ENCODE results near the gene NHSL2.
A peak's percentile ranks its signal among the peaks of the same experiment; 100 is the strongest.
"Not testable (repeated sequence)": the region's sequence is repeated elsewhere in the genome, so short reads cannot be mapped to it uniquely, and the experiment has no call there.

The NHSL2 gene

DNA sequence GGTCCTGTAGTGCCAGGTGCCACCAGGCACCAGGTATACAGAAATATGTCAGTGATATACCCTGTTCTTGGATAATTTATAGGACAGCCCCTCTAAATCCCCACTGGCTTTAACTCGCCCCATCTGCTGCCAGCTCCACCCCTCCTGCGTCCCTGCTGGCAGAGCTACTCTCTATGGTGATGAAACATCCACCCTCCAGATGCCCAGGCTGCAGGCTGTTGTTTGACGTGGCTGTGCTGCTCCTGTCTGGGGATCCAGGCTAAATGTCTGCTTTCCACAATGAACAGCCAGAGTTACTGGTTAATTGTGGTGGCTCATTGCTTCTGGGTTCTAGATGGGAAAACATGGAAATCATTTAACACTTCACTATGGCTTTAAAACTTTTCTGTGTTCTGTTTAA, 12.9 kb downstream of the NHSL2 start:
- no peak for DNase-seq (ENCODE audit: low read depth)

GRCh38 chrX:71927040-71927439, 16.4 kb downstream of the NHSL2 start:
- no peak for DNase-seq (ENCODE audit: low read depth)

GRCh38 chrX:71928856-71929255, 18.2 kb downstream of the NHSL2 start:
- no peak for DNase-seq (ENCODE audit: low read depth)

GRCh38 chrX:71930298-71930697, 19.7 kb downstream of the NHSL2 start:
- peak; percentile 6 for DNase-seq (ENCODE audit: low read depth)

- DNase-seq (ENCODE audit: low read depth) = no peak
These were observed 24.8 kb downstream of the NHSL2 start for GRCh38 chrX:71935476-71935875.

DNA sequence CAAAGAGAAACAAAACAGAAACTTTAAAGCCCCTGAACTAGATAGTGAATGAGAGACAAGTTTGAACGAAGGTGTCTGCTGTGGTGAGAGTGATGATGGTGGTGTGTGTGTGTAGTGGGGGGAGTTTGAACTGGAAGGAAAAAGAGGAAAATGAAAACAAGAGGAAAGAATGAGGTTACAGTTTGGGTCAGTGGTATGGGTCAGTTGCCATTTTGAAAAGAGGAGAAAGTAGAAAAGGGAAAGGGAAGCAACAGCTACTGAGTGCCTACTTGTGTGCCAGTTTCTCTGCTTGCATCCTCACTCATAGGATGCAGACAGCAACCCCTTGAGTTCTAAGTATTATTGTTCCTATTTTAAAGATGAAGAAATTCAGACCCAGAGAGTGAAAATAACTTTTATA, 26.0 kb downstream of the NHSL2 start:
- DNase-seq (ENCODE audit: low read depth) = no peak

DNA sequence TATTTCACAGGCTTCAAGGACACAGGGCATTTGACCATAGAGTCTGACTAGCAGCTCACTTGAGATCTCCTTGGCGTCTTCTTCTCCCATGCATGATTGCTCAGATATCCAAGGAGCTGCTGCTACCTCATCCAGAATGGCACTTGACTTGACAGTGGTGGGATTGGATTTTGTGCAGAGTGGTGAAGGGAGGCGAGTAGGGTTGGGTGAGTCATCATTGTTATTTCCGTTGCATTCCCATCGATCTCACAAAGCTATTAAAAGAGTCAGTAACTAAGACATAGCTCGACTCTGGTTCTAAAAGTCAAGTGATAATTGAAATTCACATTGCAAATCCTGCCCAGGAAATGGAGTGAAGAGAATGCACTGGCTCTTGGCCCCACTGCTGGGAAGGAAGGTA, 27.7 kb downstream of the NHSL2 start:
- DNase-seq (ENCODE audit: low read depth) = peak; percentile 8

DNA sequence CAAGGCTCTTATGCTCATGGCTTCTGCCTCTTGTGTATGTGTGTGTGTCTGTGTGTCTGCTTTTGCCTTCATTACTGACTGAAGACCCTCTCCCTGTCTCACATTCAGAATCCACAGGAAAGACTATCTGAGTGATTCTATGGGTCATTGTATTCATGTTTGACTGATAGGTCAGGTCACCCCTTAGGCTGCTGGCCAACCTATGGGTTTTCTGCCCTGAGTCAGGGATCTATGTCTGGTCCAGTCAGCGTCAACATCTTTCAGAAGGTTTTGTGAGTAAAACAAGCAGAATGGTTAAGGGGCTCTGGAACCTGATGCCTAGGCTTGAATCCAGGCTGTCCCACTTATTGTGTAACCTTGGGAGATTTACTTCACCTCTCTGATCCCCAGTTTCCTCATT, 30.5 kb downstream of the NHSL2 start:
- DNase-seq (ENCODE audit: low read depth) = peak; percentile 15

DNA sequence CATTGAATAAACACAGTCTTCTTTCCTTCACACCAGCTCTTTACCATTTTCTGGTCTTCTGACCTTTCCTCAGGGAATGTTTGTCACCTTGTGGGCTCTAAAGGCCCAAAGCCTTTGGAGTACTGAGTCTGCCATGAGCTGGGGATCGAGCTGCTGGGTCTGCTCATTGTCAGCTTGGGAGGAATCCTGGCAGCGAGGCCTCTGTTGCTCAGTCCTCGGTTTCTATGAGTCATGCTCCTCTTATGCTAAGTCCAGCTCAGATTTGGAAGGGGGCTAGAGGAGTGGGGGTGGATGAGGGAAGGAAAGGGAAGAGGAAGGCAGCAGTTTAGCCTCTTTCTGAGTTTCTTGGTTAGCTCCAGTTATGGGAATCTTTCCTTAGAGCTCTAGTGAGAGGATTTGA, 31.1 kb downstream of the NHSL2 start:
- DNase-seq (ENCODE audit: low read depth) = peak; percentile 58

- no peak for DNase-seq (ENCODE audit: low read depth)
These were observed 33.7 kb downstream of the NHSL2 start for GRCh38 chrX:71944369-71944768.

DNA sequence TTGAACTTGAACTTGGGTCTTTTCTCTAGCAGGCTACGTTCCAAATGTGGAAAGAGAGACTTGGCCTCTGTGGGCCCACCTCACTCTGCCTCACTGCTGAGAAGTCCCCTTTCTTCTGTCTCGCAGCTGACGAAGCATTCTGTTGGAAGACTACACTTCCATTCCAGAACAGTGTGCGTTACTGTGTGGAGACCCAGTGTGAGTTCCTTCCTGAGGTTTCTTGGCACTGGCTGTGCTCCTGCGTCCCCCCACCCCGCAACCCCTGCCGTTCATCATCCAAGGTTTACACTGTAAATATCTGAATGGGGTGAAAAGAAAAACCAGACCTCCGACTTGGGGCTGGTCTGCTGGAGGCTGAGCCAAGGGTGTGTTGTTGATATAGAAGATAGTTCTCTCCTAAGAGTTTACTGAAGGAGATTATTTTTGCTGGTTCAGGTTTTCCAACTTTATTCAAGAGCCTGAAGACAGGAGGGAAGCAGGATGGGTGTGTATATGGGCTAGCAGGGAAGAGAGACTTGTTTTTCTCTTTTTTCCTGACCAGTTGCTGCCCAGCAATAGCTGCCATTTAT, 34.7 kb downstream of the NHSL2 start:
- DNase-seq (ENCODE audit: low read depth) = no peak

- no peak for DNase-seq (ENCODE audit: low read depth)
These were observed 38.7 kb downstream of the NHSL2 start for GRCh38 chrX:71949363-71949762.

DNA sequence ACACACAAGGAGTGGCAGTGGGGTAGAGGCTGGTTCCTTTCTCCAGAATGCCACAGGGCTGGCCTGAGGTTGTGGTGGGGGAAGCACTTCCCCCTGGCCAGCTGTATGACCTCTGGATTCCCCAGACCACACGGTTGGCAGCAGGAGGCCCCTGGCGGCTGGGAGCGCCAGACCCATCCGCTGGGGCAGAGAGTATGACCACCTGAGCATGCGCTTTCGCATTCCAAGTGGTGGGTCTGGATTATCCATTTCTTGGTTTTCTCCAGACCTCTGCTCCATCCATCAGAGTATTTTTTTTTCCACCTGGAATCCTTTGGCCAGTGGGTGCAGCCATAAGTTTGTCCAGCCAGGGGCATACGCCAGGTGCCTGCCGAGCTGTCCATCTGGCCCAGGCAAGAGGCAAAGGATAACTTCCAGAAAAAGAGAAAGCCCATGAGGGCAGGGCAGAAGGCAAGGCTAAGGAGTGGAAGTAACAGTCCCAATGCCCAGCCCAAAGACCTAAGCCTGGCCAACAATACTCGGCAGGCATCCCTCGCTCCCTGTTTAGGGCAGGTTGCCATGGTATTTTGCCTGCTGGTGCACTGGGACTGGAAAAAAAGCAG, 39.3 kb downstream of the NHSL2 start:
- no peak for DNase-seq (ENCODE audit: low read depth)

DNA sequence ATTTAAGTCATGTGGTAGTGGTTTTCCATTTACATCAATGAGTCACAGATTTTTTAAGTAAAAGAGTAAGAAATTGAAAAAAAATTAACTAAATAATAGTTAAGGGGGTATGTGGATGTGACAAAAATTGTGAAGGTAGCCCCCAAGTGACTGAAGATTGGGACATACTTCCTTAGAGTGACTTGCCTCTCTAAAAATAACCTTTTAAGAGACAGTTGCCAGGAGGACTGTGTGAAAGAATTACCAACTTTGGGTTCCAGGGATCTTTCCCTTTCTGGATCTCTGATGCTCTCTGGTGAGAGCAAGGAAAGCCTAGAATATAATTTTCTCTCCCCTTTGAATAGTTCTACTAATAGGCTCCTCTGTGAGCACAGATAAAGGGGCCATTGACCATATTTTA, 42.7 kb downstream of the NHSL2 start:
- peak; percentile 4 for DNase-seq (ENCODE audit: low read depth)

DNA sequence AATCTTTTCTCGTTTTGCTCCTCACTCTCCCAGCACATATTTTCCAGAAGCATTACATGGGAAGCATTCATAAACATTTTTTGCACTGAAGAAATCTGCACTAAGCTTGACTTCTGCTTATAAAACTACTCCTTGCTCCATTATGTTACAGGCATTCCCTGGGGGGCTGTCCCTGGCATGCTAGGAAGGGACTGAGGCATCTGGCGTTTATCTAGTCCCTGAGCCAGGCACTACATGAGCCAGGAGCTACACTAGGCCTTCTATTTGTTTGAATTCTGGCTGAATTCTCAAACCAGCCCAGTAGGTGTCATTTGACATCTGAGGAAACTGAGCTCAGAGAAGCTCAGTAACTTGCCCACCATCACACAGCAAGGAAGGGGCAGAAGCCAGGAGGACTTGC, 43.3 kb downstream of the NHSL2 start:
- DNase-seq (ENCODE audit: low read depth) = no peak

DNA sequence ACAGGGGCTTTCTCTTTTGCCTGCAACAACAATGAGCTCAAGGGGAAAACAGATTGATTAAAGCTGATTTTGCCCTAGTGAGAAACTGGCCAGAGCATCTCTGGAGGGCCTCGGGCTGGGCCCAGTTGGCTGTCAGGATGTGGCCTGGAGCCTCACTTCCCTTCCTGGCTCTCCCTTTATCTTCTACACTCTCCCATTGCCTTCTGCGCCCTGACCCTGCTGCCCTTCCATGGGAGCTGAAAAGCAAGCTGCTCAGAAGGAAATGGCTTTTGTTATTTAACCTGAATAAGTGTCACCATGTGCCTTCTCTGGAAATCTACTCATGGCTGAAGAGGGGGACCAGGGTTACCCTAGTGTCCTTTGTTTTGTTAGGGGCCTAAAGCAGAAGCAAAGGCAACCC, 43.8 kb downstream of the NHSL2 start:
- no peak for DNase-seq (ENCODE audit: low read depth)

- no peak for DNase-seq (ENCODE audit: low read depth)
These were observed 45.0 kb downstream of the NHSL2 start for GRCh38 chrX:71955530-71956120.

- DNase-seq (ENCODE audit: low read depth) = no peak
These were observed 47.6 kb downstream of the NHSL2 start for GRCh38 chrX:71958281-71958675.

- DNase-seq (ENCODE audit: low read depth) = not testable (repeated sequence)
These were observed 53.5 kb downstream of the NHSL2 start for GRCh38 chrX:71964184-71964583.

DNA sequence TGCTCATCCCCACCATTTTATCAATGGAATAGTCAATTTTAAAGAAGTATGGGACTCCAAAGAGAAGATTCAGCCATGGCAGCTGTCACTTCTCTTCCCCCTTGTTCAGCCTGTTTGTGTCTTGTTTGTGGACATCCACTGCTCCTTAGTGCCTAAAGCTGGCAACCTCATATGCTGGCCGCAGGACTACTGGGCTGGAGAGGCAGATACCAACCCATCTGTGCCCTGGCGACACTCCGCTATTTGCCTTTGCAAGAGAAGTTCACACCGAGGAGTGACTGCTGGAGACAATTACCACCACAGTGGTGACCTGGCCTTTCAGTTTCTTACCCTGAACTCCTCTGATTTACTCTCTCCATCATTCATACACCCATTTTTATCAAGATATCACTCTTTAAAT, 64.3 kb downstream of the NHSL2 start:
- no peak for DNase-seq (ENCODE audit: low read depth)

GRCh38 chrX:71976753-71977152, 66.1 kb downstream of the NHSL2 start:
- no peak for DNase-seq (ENCODE audit: low read depth)

- no peak for DNase-seq (ENCODE audit: low read depth)
These were observed 67.5 kb downstream of the NHSL2 start for GRCh38 chrX:71978164-71978563.

GRCh38 chrX:71989768-71990426, 79.3 kb downstream of the NHSL2 start:
- peak; percentile 29 for DNase-seq (ENCODE audit: low read depth)
